ENCODE results near the gene CCDC192.

DNA sequence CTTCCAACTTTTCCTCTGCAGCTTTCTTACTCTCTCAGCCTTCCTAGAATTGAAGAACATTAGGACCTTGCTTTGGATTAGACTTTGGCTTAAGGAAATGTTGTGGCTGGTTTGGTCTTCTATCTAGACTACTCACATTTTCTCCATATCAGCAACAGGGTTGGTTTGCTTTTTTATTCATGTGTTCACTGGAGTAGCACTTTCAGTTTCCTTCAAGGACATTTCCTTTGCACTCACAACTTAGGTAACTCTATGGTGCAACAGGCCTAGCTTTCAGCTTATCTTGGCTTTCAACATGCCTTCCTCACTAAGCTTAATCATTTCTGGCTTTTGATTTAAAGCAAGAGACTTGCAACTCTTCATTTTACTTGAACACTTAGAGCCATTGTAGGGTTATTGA is 153.1 kb downstream of the CCDC192 start:
- TF ChIP-seq, protein P1, sequence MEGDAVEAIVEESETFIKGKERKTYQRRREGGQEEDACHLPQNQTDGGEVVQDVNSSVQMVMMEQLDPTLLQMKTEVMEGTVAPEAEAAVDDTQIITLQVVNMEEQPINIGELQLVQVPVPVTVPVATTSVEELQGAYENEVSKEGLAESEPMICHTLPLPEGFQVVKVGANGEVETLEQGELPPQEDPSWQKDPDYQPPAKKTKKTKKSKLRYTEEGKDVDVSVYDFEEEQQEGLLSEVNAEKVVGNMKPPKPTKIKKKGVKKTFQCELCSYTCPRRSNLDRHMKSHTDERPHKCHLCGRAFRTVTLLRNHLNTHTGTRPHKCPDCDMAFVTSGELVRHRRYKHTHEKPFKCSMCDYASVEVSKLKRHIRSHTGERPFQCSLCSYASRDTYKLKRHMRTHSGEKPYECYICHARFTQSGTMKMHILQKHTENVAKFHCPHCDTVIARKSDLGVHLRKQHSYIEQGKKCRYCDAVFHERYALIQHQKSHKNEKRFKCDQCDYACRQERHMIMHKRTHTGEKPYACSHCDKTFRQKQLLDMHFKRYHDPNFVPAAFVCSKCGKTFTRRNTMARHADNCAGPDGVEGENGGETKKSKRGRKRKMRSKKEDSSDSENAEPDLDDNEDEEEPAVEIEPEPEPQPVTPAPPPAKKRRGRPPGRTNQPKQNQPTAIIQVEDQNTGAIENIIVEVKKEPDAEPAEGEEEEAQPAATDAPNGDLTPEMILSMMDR (IDR thresholded peaks at IDR 0.05; ENCODE audit: poor library complexity, severe bottlenecking), result no peak
- TF ChIP-seq RAD21 (conservative IDR thresholded peaks at IDR 0.05) (no peak), POLR2AphosphoS5 (IDR thresholded peaks at IDR 0.05) (no peak), MXI1 (conservative IDR thresholded peaks at IDR 0.05; ENCODE audit: poor library complexity, severe bottlenecking) (no peak), EP300 (conservative IDR thresholded peaks at IDR 0.05; ENCODE audit: poor library complexity, severe bottlenecking) (no peak), SMC3 (conservative IDR thresholded peaks at IDR 0.05; ENCODE audit: poor library complexity) (no peak), EZH2 (IDR thresholded peaks at IDR 0.05; ENCODE audit: borderline replicate concordance, insufficient read depth, low read length, poor library complexity, severe bottlenecking) (no peak), TAF1 (IDR thresholded peaks at IDR 0.05; ENCODE audit: low read depth) (no peak)
- TF ChIP-seq, protein P2, sequence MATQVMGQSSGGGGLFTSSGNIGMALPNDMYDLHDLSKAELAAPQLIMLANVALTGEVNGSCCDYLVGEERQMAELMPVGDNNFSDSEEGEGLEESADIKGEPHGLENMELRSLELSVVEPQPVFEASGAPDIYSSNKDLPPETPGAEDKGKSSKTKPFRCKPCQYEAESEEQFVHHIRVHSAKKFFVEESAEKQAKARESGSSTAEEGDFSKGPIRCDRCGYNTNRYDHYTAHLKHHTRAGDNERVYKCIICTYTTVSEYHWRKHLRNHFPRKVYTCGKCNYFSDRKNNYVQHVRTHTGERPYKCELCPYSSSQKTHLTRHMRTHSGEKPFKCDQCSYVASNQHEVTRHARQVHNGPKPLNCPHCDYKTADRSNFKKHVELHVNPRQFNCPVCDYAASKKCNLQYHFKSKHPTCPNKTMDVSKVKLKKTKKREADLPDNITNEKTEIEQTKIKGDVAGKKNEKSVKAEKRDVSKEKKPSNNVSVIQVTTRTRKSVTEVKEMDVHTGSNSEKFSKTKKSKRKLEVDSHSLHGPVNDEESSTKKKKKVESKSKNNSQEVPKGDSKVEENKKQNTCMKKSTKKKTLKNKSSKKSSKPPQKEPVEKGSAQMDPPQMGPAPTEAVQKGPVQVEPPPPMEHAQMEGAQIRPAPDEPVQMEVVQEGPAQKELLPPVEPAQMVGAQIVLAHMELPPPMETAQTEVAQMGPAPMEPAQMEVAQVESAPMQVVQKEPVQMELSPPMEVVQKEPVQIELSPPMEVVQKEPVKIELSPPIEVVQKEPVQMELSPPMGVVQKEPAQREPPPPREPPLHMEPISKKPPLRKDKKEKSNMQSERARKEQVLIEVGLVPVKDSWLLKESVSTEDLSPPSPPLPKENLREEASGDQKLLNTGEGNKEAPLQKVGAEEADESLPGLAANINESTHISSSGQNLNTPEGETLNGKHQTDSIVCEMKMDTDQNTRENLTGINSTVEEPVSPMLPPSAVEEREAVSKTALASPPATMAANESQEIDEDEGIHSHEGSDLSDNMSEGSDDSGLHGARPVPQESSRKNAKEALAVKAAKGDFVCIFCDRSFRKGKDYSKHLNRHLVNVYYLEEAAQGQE (IDR thresholded peaks at IDR 0.05; ENCODE audit: borderline replicate concordance), result no peak

Data from neural cell (in vitro differentiated cells).